Prostate gland (tissue), 2 donors: ENCODE results near the gene ROBO1.

Experiments
- POLR2AphosphoS5 ChIP-seq: sonication (generic); formaldehyde crosslinking; IDR thresholded peaks from one replicate; pipeline ENCODE4 v1.6.1; 2017; ENCODE audit warnings: antibody characterized with exemption
- TF ChIP-seq, protein P1 (sequence below), 4 experiments: fragments of 200-600 bp in 2 of 4; fragments of 450-650 bp in 2 of 4; sonication (generic) in 2 of 4; IDR thresholded peaks; 1 replicate in 3 of 4; 2 replicates in 1 of 4; pipeline ENCODE4 v1.5.1; 2016 to 2019; ENCODE audit warnings: antibody characterized with exemption in 4 of 4, mild to moderate bottlenecking in 2 of 4, moderate library complexity in 2 of 4

DNA sequence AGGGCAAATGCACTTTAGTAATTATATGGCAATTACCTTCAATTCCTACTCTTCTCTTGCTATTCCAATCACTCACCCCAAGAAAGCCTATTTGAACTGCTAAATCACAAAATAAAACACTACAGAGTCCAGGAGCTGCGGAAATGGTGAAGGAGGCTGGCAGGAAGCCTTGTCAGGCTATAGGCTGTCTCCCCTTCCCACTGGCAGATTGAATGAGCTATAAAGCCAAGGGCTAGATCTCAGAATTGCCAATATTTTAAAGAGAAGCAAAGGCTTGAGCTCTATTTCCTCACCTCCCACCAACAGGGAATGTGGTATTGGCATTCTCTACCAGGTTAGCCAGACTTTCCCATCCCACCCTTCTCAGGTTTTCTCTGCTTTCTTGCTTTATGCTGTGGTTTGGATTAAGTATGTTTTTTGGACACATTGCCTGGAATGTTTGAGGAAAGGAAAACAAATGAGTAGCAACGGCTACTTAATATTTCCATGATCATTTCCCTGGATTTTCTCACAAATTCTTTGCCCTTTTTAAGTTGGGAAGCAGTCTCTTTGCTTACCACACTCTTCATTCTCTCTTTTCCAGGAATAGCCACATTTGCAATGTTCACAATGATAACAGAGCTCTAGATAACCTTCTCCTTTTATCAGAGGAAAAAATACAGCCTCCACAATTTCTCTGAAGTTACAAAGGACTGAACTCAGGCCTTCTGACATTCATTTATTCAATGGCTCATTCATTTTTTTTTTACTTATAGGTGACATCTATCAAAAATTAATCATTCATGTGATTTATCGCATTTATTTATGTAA lies 1125.4 kb downstream of the ROBO1 start:
- no peak for TF ChIP-seq POLR2AphosphoS5
- TF ChIP-seq, protein P1, sequence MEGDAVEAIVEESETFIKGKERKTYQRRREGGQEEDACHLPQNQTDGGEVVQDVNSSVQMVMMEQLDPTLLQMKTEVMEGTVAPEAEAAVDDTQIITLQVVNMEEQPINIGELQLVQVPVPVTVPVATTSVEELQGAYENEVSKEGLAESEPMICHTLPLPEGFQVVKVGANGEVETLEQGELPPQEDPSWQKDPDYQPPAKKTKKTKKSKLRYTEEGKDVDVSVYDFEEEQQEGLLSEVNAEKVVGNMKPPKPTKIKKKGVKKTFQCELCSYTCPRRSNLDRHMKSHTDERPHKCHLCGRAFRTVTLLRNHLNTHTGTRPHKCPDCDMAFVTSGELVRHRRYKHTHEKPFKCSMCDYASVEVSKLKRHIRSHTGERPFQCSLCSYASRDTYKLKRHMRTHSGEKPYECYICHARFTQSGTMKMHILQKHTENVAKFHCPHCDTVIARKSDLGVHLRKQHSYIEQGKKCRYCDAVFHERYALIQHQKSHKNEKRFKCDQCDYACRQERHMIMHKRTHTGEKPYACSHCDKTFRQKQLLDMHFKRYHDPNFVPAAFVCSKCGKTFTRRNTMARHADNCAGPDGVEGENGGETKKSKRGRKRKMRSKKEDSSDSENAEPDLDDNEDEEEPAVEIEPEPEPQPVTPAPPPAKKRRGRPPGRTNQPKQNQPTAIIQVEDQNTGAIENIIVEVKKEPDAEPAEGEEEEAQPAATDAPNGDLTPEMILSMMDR (IDR thresholded peaks at IDR 0.05), result no peak
